Parathyroid adenoma (tissue), 2 donors: Measurements from ENCODE around the gene EPHB1.

Experiments used
- H2AFZ ChIP-seq: fragments of 300-600 bp; sonication (generic); one replicate; pipeline ENCODE4 v1.7.0; 2017; ENCODE audit warnings: antibody characterized with exemption, mild to moderate bottlenecking
- H3K27ac ChIP-seq: fragments of 300-600 bp; sonication (generic); one replicate; pipeline ENCODE4 v1.7.0; 2017
- H3K27me3 ChIP-seq: fragments of 300-600 bp; sonication (generic); one replicate; pipeline ENCODE4 v1.7.0; 2017; ENCODE audit warnings: low read length; ENCODE audit not compliant: control insufficient read depth, insufficient read depth
- H3K36me3 ChIP-seq: fragments of 300-600 bp; sonication (generic); one replicate; pipeline ENCODE4 v1.7.0; 2017; ENCODE audit warnings: low read length; ENCODE audit not compliant: control insufficient read depth, insufficient read depth
- H3K4me1 ChIP-seq: fragments of 300-600 bp; sonication (generic); one replicate; pipeline ENCODE4 v1.7.0; 2017; ENCODE audit warnings: control low read depth
- H3K4me2 ChIP-seq: fragments of 300-600 bp; sonication (generic); one replicate; pipeline ENCODE4 v1.7.0; 2017; ENCODE audit warnings: low read length
- H3K4me3 ChIP-seq: fragments of 300-600 bp; sonication (generic); one replicate; pipeline ENCODE4 v1.7.0; 2017; ENCODE audit warnings: low read depth, low read length
- H3K79me2 ChIP-seq: fragments of 300-600 bp; sonication (generic); one replicate; pipeline ENCODE4 v1.7.0; 2017; ENCODE audit warnings: control low read depth
- H3K9ac ChIP-seq: fragments of 300-600 bp; sonication (generic); one replicate; pipeline ENCODE4 v1.7.0; 2017; ENCODE audit warnings: mild to moderate bottlenecking
- H3K9me3 ChIP-seq: fragments of 300-600 bp; sonication (generic); one replicate; pipeline ENCODE4 v1.7.0; 2017; ENCODE audit warnings: low read length; ENCODE audit not compliant: control insufficient read depth
- TF ChIP-seq, protein P1 (sequence below): fragments of 300-600 bp; sonication (generic); IDR thresholded peaks from one replicate; pipeline ENCODE4 v1.7.0; 2017; ENCODE audit warnings: antibody characterized with exemption, mild to moderate bottlenecking
- donor health status: primary hyperparathyroidism.

The EPHB1 gene

GRCh38 chr3:134808835-134809234, 13.8 kb downstream of the EPHB1 start:
- no peaks in the 10 kb centered on the region for H3K79me2 ChIP-seq
- no peak overlapping the region for H3K4me3 ChIP-seq
- H3K4me1 ChIP-seq, result no peaks in the 10 kb centered on the region
- TF ChIP-seq, protein P1, sequence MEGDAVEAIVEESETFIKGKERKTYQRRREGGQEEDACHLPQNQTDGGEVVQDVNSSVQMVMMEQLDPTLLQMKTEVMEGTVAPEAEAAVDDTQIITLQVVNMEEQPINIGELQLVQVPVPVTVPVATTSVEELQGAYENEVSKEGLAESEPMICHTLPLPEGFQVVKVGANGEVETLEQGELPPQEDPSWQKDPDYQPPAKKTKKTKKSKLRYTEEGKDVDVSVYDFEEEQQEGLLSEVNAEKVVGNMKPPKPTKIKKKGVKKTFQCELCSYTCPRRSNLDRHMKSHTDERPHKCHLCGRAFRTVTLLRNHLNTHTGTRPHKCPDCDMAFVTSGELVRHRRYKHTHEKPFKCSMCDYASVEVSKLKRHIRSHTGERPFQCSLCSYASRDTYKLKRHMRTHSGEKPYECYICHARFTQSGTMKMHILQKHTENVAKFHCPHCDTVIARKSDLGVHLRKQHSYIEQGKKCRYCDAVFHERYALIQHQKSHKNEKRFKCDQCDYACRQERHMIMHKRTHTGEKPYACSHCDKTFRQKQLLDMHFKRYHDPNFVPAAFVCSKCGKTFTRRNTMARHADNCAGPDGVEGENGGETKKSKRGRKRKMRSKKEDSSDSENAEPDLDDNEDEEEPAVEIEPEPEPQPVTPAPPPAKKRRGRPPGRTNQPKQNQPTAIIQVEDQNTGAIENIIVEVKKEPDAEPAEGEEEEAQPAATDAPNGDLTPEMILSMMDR, result no peak
- H2AFZ ChIP-seq, result no peak overlapping the region
- no peak overlapping the region for H3K27ac ChIP-seq
- no peaks in the 10 kb centered on the region for H3K9me3 ChIP-seq
- H3K9ac ChIP-seq, result no peak overlapping the region
- no peaks in the 10 kb centered on the region for H3K36me3 ChIP-seq
- no peaks in the 10 kb centered on the region for H3K27me3 ChIP-seq
- no peak overlapping the region for H3K4me2 ChIP-seq

GRCh38 chr3:134809427-134810051, 14.5 kb downstream of the EPHB1 start:
- Histone ChIP-seq H2AFZ (no peak overlapping the region), H3K4me1 (no peaks in the 10 kb centered on the region), H3K79me2 (no peaks in the 10 kb centered on the region), H3K9ac (no peak overlapping the region), H3K27ac (no peak overlapping the region), H3K9me3 (no peaks in the 10 kb centered on the region), H3K4me2 (no peak overlapping the region), H3K36me3 (no peaks in the 10 kb centered on the region), H3K27me3 (no peaks in the 10 kb centered on the region), H3K4me3 (no peak overlapping the region)
- TF ChIP-seq, protein P1, result no peak

GRCh38 chr3:134810052-134810435, 15.0 kb downstream of the EPHB1 start:
- Histone ChIP-seq H3K4me1 (no peaks in the 10 kb centered on the region), H3K27ac (no peak overlapping the region), H3K36me3 (no peaks in the 10 kb centered on the region), H3K4me3 (no peak overlapping the region), H3K27me3 (no peaks in the 10 kb centered on the region), H3K9ac (no peak overlapping the region), H3K9me3 (no peaks in the 10 kb centered on the region), H3K4me2 (no peak overlapping the region), H2AFZ (no peak overlapping the region), H3K79me2 (no peaks in the 10 kb centered on the region)
- TF ChIP-seq, protein P1, result no peak

- Histone ChIP-seq H3K27me3 (no peaks in the 10 kb centered on the region), H3K4me2 (no peak overlapping the region), H3K27ac (no peak overlapping the region), H3K36me3 (no peaks in the 10 kb centered on the region), H3K9ac (no peak overlapping the region), H3K79me2 (no peaks in the 10 kb centered on the region), H2AFZ (no peak overlapping the region), H3K9me3 (no peaks in the 10 kb centered on the region), H3K4me3 (no peak overlapping the region), H3K4me1 (no peaks in the 10 kb centered on the region)
- TF ChIP-seq, protein P1, result no peak
Measured at GRCh38 chr3:134810850-134811249, 15.8 kb downstream of the EPHB1 start.

DNA sequence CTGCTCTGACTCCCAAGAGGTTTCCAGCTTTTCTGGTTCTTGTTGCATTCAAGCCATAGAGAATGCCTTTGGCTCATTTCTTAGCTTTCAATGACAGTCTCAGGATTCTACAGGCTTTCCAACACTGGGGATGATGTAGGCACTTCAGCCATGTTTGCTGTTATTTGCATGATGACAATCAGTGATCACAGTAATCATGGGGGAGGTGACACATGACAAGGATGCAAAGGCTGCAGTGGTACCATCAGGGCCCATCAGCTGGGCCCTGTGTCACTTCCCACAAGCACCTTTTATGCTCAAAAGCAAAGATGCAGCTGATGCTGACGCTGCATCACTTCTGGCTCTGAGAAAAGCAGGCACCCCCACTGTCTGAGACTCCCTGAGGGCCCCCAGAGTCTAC, 18.6 kb downstream of the EPHB1 start:
- no peak overlapping the region for H3K4me2 ChIP-seq
- H3K4me3 ChIP-seq, result no peak overlapping the region

More for the DNA sequence above, 18.6 kb downstream of the EPHB1 start:
- H3K36me3 ChIP-seq, result no peaks in the 10 kb centered on the region
- no peaks in the 10 kb centered on the region for H3K79me2 ChIP-seq
- no peak overlapping the region for H3K9ac ChIP-seq
- H3K27ac ChIP-seq, result no peak overlapping the region
- no peak overlapping the region for H2AFZ ChIP-seq
- no peaks in the 10 kb centered on the region for H3K4me1 ChIP-seq
- H3K9me3 ChIP-seq, result no peaks in the 10 kb centered on the region
- H3K27me3 ChIP-seq, result no peaks in the 10 kb centered on the region
- TF ChIP-seq, protein P1, result no peak
